Panc1 (cell line): Measurements from ENCODE around the gene ACOX1. TPM values are rescaled to one million over a fixed set of nuclear protein-coding genes. Genes with fewer than 3 reads are reported as not detected.

Experiments
- ATAC-seq: fragments of 200-7000 bp; cut with Tn5 transposase; 2 replicates; pipeline ENCODE4 v1.9.1; 2020; ENCODE audit warnings: mild to moderate bottlenecking, moderate library complexity
- BruUV-seq: library from RNA; stranded (reverse); fragments of 400-500 nt; replicated peaks from 2 replicates; lab custom pipeline; 2021; lab: Mats Ljungman, UMichigan
- CTCF ChIA-PET: fragments of 300-600 bp; sonication (Branson Sonifier 250); formaldehyde crosslinking; loops from one replicate; lab custom pipeline; 2022; ENCODE audit warnings: antibody characterized with exemption; lab: Charles Lee
- POLR2A ChIA-PET: fragments of 300-600 bp; sonication (Branson Sonifier 250); formaldehyde crosslinking; loops from one replicate; lab custom pipeline; 2022; ENCODE audit warnings: antibody characterized with exemption; lab: Charles Lee
- DNase-seq: peaks from one replicate; pipeline ENCODE4 v3.0.0-alpha.2; 2010; ENCODE audit warnings: low read depth, low spot score
- H3K27ac ChIP-seq: 2 replicates; pipeline ENCODE4 v1.5.1; 2011; ENCODE audit warnings: mild to moderate bottlenecking, low read length, inconsistent platforms
- H3K27me3 ChIP-seq: fragments of 200-500 bp; sonication (Bioruptor generic); 2 replicates; pipeline ENCODE4 v1.6.0; 2014; ENCODE audit warnings: low read length, inconsistent platforms; ENCODE audit not compliant: control insufficient read depth, insufficient read depth
- H3K36me3 ChIP-seq: fragments of 200-500 bp; sonication (Bioruptor generic); 2 replicates; pipeline ENCODE4 v1.5.1; 2014; ENCODE audit warnings: inconsistent platforms, mild to moderate bottlenecking, low read length, moderate library complexity; ENCODE audit not compliant: control insufficient read depth, insufficient read depth
- H3K4me1 ChIP-seq: 2 replicates; pipeline ENCODE4 v1.5.1; 2011; ENCODE audit warnings: inconsistent platforms, mild to moderate bottlenecking, low read length, moderate library complexity; ENCODE audit not compliant: control insufficient read depth, insufficient read depth
- H3K4me3 ChIP-seq, 2 experiments: 2 replicates each; pipeline ENCODE4 v1.5.1; 2011 to 2012; ENCODE audit warnings: low read depth in 2 of 2, low read length in 2 of 2, mild to moderate bottlenecking in 2 of 2, inconsistent platforms in 1 of 2, moderate library complexity in 1 of 2
- H3K9me3 ChIP-seq: fragments of 200-500 bp; sonication (Bioruptor generic); 2 replicates; pipeline ENCODE4 v1.5.1; 2014; ENCODE audit warnings: low read depth, mild to moderate bottlenecking, inconsistent platforms, low read length, moderate library complexity; ENCODE audit not compliant: control insufficient read depth, insufficient read depth
- POLR2AphosphoS5 ChIP-seq: IDR thresholded peaks from 2 replicates; pipeline ENCODE4 v1.6.1; 2012; ENCODE audit warnings: mild to moderate bottlenecking, low read depth, low read length, moderate library complexity
- SIN3A ChIP-seq: IDR thresholded peaks from 2 replicates; pipeline ENCODE4 v1.6.1; 2012; ENCODE audit warnings: low read depth, mild to moderate bottlenecking, low read length, moderate library complexity, borderline replicate concordance; ENCODE audit not compliant: insufficient read depth
- TCF7L2 ChIP-seq: IDR thresholded peaks from 2 replicates; pipeline ENCODE4 v1.6.1; 2011; ENCODE audit warnings: mild to moderate bottlenecking, low read depth, low read length, inconsistent platforms
- in situ Hi-C: cut with HindIII; loops from 2 replicates; pipeline ENCODE4 v1.10.0; 2016; ENCODE audit warnings: low sequenced_read_pairs, low pct_unique_long_range_greater_than_20kb
- intact Hi-C: fragments of 100-400 bp; cut with micrococcal nuclease; formaldehyde crosslinking; loops from one replicate; pipeline ENCODE4 v1.10.0; 2022; ENCODE audit not compliant: unreplicated experiment
- total RNA-seq: library from RNA; stranded (reverse); gene quantifications from one replicate; pipeline ENCODE4 v1.2.1, GENCODE V29; 2021; ENCODE audit not compliant: unreplicated experiment
- TF ChIP-seq, protein P1 (sequence below): fragments of 450-650 bp; IDR thresholded peaks from 2 replicates; pipeline ENCODE4 v1.5.1; 2017; ENCODE audit warnings: mild to moderate bottlenecking
- TF ChIP-seq, protein P2 (sequence below), 2 experiments: IDR thresholded peaks; 2 replicates each; pipeline ENCODE4 v1.6.1; 2011 to 2012; ENCODE audit warnings: low read depth in 2 of 2, control low read depth in 1 of 2, low read length in 1 of 2, mild to moderate bottlenecking in 1 of 2, moderate library complexity in 1 of 2; ENCODE audit not compliant: insufficient read depth in 1 of 2

Gene ACOX1
- total RNA-seq, 1 experiment from 2014 or later = 53.5 TPM

DNA sequence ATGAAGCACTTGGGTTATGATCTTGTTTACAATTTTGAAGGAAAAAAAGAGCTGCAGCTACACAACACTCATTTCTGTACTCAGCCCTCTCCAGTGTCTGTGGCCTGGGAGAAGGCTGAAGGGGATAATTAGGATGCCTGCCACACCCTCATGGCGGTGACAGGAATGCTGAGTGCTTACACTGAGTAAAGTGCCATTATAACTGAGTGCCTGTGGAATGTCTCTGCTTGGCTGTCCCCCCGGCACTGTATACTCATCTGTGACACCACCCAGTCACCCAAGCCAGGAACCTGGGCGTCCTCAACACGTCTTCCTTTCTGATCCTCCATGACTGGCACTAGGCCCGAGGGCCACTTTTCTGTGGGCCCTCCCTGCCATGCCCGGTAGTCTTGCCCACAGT, 70.8 kb downstream of the ACOX1 start:
- CTCF ChIA-PET = no interaction called here
- in situ Hi-C loops = no loop called here
- no TSS peak for BruUV-seq
- no peak overlapping the region for H3K4me3 ChIP-seq
- H3K36me3 ChIP-seq = peaks cover 4% of the 10 kb centered on the region; the same call in 1 of the 2 replicates
- intact Hi-C loops = loop anchor here (5.0 kb wide), 1 partner anchor 94 kb away; the partner anchor contains the start of gene CDK3
- POLR2A ChIA-PET = no interaction called here
- no peak for TF ChIP-seq SIN3A
- H3K27ac ChIP-seq = no peak overlapping the region
- no peaks in the 10 kb centered on the region for H3K27me3 ChIP-seq
- H3K9me3 ChIP-seq = no peaks in the 10 kb centered on the region
- H3K4me1 ChIP-seq = peaks cover 11% of the 10 kb centered on the region
- DNase-seq (no peak), ATAC-seq (no peak)

DNA sequence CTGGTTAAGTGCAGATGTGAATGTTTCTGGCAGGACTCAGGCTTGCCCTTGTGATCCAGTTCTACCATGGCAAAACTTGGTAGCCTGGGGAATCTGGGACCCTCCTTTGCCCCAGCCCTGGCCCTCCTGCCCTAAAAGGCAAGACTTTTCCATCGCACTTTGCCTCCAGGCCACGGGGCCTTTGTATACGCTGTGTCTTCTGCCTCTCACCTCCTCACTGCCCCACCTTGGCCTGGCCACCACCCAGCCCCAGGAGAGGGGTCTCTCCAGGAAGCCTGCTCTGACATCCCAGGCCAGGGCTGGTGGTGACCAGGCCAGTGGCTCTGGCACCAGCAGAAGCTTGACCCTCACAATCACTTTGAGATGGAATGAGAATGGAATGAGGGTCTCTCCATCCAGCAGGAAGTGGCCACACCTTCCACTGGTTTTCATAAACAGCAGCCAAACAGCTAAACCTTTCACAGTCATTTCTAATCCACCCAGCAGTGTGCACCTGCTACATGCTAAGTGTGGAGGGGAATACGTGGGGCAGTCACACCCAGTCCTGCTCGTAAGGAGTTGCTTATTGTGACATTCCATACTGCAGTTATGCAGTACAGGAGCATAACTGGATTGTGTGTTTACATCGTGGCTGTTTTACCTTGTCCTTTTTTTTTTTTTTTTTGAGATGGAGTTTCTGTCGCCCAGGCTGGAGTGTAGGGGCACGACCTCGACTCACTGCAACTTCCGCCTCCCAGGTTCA, 72.7 kb downstream of the ACOX1 start:
- no peak for ATAC-seq
- Histone ChIP-seq H3K36me3 (peaks cover 8% of the 10 kb centered on the region; the same call in 1 of the 2 replicates), H3K4me3 (no peak overlapping the region), H3K27me3 (no peaks in the 10 kb centered on the region), H3K9me3 (no peaks in the 10 kb centered on the region), H3K27ac (peak overlapping the region; percentile 81), H3K4me1 (peaks cover 11% of the 10 kb centered on the region)
- TF ChIP-seq SIN3A (no peak), TCF7L2 (no peak), POLR2AphosphoS5 (no peak)
- TF ChIP-seq, protein P1, sequence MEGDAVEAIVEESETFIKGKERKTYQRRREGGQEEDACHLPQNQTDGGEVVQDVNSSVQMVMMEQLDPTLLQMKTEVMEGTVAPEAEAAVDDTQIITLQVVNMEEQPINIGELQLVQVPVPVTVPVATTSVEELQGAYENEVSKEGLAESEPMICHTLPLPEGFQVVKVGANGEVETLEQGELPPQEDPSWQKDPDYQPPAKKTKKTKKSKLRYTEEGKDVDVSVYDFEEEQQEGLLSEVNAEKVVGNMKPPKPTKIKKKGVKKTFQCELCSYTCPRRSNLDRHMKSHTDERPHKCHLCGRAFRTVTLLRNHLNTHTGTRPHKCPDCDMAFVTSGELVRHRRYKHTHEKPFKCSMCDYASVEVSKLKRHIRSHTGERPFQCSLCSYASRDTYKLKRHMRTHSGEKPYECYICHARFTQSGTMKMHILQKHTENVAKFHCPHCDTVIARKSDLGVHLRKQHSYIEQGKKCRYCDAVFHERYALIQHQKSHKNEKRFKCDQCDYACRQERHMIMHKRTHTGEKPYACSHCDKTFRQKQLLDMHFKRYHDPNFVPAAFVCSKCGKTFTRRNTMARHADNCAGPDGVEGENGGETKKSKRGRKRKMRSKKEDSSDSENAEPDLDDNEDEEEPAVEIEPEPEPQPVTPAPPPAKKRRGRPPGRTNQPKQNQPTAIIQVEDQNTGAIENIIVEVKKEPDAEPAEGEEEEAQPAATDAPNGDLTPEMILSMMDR = no peak
- TF ChIP-seq, protein P2, sequence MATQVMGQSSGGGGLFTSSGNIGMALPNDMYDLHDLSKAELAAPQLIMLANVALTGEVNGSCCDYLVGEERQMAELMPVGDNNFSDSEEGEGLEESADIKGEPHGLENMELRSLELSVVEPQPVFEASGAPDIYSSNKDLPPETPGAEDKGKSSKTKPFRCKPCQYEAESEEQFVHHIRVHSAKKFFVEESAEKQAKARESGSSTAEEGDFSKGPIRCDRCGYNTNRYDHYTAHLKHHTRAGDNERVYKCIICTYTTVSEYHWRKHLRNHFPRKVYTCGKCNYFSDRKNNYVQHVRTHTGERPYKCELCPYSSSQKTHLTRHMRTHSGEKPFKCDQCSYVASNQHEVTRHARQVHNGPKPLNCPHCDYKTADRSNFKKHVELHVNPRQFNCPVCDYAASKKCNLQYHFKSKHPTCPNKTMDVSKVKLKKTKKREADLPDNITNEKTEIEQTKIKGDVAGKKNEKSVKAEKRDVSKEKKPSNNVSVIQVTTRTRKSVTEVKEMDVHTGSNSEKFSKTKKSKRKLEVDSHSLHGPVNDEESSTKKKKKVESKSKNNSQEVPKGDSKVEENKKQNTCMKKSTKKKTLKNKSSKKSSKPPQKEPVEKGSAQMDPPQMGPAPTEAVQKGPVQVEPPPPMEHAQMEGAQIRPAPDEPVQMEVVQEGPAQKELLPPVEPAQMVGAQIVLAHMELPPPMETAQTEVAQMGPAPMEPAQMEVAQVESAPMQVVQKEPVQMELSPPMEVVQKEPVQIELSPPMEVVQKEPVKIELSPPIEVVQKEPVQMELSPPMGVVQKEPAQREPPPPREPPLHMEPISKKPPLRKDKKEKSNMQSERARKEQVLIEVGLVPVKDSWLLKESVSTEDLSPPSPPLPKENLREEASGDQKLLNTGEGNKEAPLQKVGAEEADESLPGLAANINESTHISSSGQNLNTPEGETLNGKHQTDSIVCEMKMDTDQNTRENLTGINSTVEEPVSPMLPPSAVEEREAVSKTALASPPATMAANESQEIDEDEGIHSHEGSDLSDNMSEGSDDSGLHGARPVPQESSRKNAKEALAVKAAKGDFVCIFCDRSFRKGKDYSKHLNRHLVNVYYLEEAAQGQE (IDR thresholded peaks at IDR 0.05; ENCODE audit: insufficient read depth in 1 of 2, low read depth in 2 of 2, low read length in 1 of 2) = no peak
- POLR2A ChIA-PET = interaction anchor here (0.6 kb wide), 1 partner anchor 159 kb away, joined by 3 read pairs; no protein-coding TSS in a partner anchor
- CTCF ChIA-PET = interaction anchor here (0.6 to 2.1 kb wide), 2 partner anchors 35 to 82 kb away, joined by 6 to 10 read pairs; partner anchors contain the start of gene FBF1
- in situ Hi-C loops (no loop called here), intact Hi-C loops (loop anchor here (5.0 kb wide), 1 partner anchor 96 kb away; the partner anchor contains the start of gene CDK3)
- DNase-seq = no peak
- BruUV-seq = no TSS peak
